ENCODE measurements around the gene PSMD4. TPM values are rescaled to one million over a fixed set of nuclear protein-coding genes. Genes with fewer than 3 reads are reported as not detected.

The PSMD4 gene
- total and polyA plus RNA-seq, 10 donors, result 90.8 to 180 (median 133) TPM

DNA sequence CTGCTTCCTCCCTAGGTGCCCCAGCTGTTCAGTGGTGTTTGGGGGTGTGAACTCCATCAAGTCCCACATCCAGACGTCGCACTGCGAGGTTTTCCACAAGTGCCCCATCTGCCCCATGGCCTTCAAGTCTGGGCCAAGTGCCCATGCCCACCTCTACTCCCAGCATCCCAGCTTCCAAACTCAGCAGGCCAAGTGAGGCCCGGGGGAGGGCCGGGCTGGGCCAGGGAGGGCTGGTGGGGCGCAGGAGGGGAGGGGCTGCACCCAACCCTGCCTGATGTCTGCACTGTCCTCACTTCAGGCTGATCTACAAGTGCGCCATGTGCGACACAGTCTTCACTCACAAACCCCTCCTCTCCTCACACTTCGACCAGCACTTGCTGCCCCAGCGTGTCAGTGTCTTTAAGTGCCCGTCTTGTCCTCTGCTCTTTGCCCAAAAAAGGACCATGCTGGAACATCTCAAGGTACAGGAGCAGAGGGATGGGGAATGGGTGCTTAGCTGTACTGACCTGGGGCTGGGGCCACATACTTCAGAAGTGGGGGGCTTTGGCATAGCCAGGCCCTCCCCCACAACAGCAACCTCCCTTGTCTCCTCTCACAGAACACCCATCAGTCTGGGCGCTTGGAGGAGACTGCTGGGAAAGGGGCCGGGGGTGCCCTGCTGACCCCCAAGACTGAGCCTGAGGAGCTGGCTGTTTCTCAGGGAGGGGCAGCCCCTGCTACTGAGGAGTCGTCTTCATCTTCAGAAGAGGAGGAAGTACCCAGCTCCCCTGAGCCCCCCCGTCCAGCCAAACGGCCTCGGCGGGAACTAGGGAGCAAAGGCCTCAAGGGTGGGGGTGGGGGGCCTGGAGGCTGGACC lies 34.8 kb downstream of the PSMD4 start:
- H3K27ac ChIP-seq, result peak overlapping the region in 3 of 8 donors; percentile 4 to 42 (median 42)
- H3K9me3 ChIP-seq, result no peaks in the 10 kb centered on the region
- H3K4me1 ChIP-seq, result peaks cover under 1 to 58% (median 18%) of the 10 kb centered on the region in 6 donors
- WGBS, 5 donors, result 60 to 77% (median 72%) methylated on average over 15 to 18 of the region's 18 CpGs
- TF ChIP-seq POLR2A (IDR thresholded peaks at IDR 0.05), result no peak
- TF ChIP-seq POLR2AphosphoS5 (IDR thresholded peaks at IDR 0.05), result peak in 1 of 3 donors; percentile 72
- intact Hi-C loops (cut with DNase I; ENCODE audit: low total_unique reads), result loop anchor here (10.0 kb wide), 1 partner anchor 55 kb away; the partner anchor contains the start of gene RFX5
- H3K4me3 ChIP-seq, result no peak overlapping the region
- H3K36me3 ChIP-seq, result peaks cover 2 to 98% (median 90%) of the 10 kb centered on the region in 6 donors
- H3K27me3 ChIP-seq (replicated peaks in 1 of 7), result no peaks in the 10 kb centered on the region
- DNase-seq, result no peak

DNA sequence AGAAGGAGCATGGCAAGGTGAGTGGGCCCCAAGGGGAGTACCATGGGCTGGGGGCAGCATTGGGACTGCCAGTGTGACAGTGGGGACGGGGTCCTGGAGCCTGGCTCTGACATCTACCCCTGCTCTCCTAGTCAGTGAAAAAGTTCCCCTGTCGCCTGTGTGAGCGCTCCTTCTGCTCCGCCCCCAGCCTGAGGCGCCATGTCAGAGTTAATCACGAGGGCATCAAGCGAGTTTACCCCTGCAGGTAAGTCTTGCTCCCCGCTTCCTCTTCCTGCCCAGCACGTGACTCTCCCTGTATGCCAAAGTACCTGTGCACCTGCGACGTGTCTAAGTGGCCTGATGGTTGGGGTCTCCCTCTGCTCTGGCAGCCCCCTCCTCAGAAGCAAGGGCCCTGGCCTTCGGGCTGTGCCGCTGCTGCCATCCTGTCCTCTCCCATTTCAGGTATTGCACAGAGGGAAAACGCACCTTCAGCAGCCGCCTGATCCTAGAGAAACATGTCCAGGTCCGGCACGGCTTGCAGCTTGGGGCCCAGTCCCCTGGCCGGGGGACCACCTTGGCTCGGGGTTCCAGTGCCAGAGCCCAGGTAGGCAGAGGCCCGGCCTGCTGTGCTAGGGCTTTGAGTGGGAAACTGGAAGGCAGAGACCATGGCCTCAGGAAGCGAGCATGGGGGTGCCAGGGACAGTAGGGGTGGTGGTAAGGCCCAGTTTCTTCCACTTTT lies 35.6 kb downstream of the PSMD4 start:
- H3K9me3 ChIP-seq, result no peaks in the 10 kb centered on the region
- TF ChIP-seq POLR2AphosphoS5 (IDR thresholded peaks at IDR 0.05), result peak; percentile 37 to 54 (median 54)
- no peak for TF ChIP-seq POLR2A (IDR thresholded peaks at IDR 0.05)
- H3K36me3 ChIP-seq, result peaks cover 2 to 100% (median 97%) of the 10 kb centered on the region in 6 donors
- no peak overlapping the region for H3K4me3 ChIP-seq
- DNase-seq, result no peak
- no peaks in the 10 kb centered on the region for H3K27me3 ChIP-seq (replicated peaks in 1 of 7)
- intact Hi-C loops (cut with DNase I; ENCODE audit: low total_unique reads), result loop anchor here (10.0 kb wide), 1 partner anchor 55 kb away; the partner anchor contains the start of gene RFX5
- H3K27ac ChIP-seq, result peak overlapping the region in 3 of 8 donors; percentile 16 to 42 (median 18)
- H3K4me1 ChIP-seq, result peaks cover 0 to 49% (median 12%) of the 10 kb centered on the region in 6 donors
- WGBS, 5 donors, result 79 to 89% (median 86%) methylated on average over 13 to 21 of the region's 21 CpGs

DNA sequence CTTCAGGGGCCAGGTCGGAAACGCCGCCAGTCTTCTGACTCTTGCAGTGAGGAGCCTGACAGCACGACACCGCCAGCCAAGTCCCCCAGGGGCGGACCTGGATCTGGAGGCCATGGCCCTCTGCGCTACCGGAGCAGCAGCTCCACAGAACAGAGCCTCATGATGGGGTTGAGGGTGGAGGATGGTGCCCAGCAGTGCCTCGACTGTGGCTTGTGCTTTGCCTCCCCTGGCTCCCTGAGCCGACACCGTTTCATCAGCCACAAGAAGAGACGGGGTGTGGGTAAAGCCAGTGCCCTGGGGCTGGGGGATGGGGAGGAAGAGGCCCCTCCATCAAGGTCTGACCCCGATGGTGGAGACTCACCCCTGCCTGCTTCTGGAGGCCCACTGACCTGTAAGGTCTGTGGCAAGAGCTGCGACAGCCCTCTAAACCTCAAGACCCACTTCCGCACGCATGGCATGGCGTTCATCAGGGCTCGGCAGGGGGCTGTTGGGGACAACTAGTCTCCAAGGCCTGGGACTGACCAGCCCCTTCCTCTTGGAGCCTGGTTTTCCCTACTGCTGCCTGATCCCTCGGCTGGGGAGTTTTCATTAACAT lies 36.3 kb downstream of the PSMD4 start:
- TF ChIP-seq, protein P1, sequence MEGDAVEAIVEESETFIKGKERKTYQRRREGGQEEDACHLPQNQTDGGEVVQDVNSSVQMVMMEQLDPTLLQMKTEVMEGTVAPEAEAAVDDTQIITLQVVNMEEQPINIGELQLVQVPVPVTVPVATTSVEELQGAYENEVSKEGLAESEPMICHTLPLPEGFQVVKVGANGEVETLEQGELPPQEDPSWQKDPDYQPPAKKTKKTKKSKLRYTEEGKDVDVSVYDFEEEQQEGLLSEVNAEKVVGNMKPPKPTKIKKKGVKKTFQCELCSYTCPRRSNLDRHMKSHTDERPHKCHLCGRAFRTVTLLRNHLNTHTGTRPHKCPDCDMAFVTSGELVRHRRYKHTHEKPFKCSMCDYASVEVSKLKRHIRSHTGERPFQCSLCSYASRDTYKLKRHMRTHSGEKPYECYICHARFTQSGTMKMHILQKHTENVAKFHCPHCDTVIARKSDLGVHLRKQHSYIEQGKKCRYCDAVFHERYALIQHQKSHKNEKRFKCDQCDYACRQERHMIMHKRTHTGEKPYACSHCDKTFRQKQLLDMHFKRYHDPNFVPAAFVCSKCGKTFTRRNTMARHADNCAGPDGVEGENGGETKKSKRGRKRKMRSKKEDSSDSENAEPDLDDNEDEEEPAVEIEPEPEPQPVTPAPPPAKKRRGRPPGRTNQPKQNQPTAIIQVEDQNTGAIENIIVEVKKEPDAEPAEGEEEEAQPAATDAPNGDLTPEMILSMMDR (IDR thresholded peaks at IDR 0.05 in 8 of 11, conservative IDR thresholded peaks at IDR 0.05 in 3 of 11), result no peak
- no peak for TF ChIP-seq POLR2A (IDR thresholded peaks at IDR 0.05)
- TF ChIP-seq POLR2AphosphoS5 (IDR thresholded peaks at IDR 0.05), result peak; percentile 43 to 76 (median 47)
- no peak overlapping the region for H3K4me3 ChIP-seq
- intact Hi-C loops (cut with DNase I; ENCODE audit: low total_unique reads), result no loop called here
- H3K36me3 ChIP-seq, result peaks cover 2 to 100% (median 100%) of the 10 kb centered on the region in 6 donors
- no peaks in the 10 kb centered on the region for H3K9me3 ChIP-seq
- peak; percentile 78 for DNase-seq
- no peaks in the 10 kb centered on the region for H3K27me3 ChIP-seq (replicated peaks in 1 of 7)
- H3K27ac ChIP-seq, result peak overlapping the region in 3 of 8 donors; percentile 16 to 42 (median 18)
- WGBS, 5 donors, result 51 to 83% (median 69%) methylated on average over 10 to 19 of the region's 19 CpGs
- H3K4me1 ChIP-seq, result peaks cover 0 to 48% (median 12%) of the 10 kb centered on the region in 6 donors

DNA sequence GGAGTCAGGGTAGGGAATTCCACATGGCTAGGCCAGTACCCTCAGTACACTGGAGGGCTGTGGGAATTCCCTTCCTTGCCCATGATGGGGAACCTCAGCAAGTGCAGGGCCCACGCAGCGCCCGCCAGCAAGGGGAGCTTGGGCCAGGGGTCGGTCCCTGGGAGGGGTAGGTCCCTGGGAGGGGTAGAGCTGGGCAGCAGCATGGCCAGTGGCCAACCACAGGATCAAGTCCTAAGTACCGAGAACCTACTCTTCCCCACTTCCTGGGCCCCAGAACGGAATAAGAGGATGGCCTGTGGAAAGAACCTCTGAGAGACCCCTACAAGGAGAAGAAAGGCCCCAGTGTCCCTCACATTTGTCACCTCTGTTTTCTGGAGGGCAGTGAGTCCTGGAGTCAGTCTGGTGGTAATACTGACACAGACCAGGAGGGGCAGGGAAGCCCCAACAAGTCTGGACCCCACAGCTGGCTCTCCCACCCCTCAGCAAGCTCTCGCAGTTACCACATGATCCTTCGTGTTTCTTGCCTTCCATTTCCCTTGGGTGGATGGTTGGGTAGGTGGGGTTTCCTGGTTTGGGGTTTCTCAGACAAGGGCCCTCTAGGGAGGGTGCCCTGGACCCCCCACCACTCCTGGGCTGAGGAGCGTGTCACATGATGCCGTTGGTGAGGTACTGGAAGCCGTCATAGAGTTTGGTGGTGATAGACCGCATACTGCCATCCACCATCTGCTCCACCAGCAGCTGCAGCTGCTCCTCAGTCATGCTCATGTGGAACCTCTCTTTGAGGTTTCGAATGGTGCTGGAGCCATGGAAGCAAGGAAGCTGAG lies 37.9 kb downstream of the PSMD4 start:
- intact Hi-C loops (cut with DNase I; ENCODE audit: low total_unique reads), result no loop called here
- DNase-seq, result no peak
- WGBS, 5 donors, result 72 to 80% (median 76%) methylated on average over 13 of the region's 13 CpGs

More for the DNA sequence above, 37.9 kb downstream of the PSMD4 start:
- Histone ChIP-seq H3K27ac (peak overlapping the region in 3 of 8 donors; percentile 7 to 42 (median 42)), H3K9me3 (no peaks in the 10 kb centered on the region), H3K27me3 (replicated peaks in 1 of 7) (no peaks in the 10 kb centered on the region), H3K4me1 (peaks cover 0 to 44% (median 12%) of the 10 kb centered on the region in 6 donors), H3K36me3 (peaks cover 5 to 100% (median 100%) of the 10 kb centered on the region in 6 donors), H3K4me3 (no peak overlapping the region)
- TF ChIP-seq POLR2AphosphoS5 (IDR thresholded peaks at IDR 0.05) (peak; percentile 52 to 81 (median 57)), POLR2A (IDR thresholded peaks at IDR 0.05) (no peak)
- TF ChIP-seq, protein P1 (IDR thresholded peaks at IDR 0.05 in 8 of 11, conservative IDR thresholded peaks at IDR 0.05 in 3 of 11), result no peak
